HepG2 (cell line): ENCODE measurements around the gene CRYZL1. TPM values are rescaled to one million over a fixed set of nuclear protein-coding genes. Genes with fewer than 3 reads are reported as not detected.
A peak's percentile ranks its signal among the peaks of the same experiment; 100 is the strongest.

Experiments used
- ATF6 ChIP-seq: sonication (generic); formaldehyde crosslinking; conservative IDR thresholded peaks from 2 replicates; pipeline ENCODE4 v1.4.0; 2020; ENCODE audit warnings: missing genetic modification reagents
- BHLHE40 ChIP-seq: IDR thresholded peaks from 2 replicates; pipeline ENCODE4 v1.6.1; 2011; ENCODE audit warnings: low read length, improper control_type of control experiment
- CAMTA2 ChIP-seq: sonication (generic); formaldehyde crosslinking; IDR thresholded peaks from 2 replicates; pipeline ENCODE4 v1.4.0; 2020; ENCODE audit warnings: mild to moderate bottlenecking, missing genetic modification reagents, borderline replicate concordance
- CCDC6 ChIP-seq: sonication (generic); formaldehyde crosslinking; IDR thresholded peaks from 2 replicates; pipeline ENCODE4 v1.8.1; 2022; ENCODE audit warnings: mild to moderate bottlenecking, missing genetic modification reagents, moderate library complexity
- CERS6 ChIP-seq: sonication (generic); formaldehyde crosslinking; IDR thresholded peaks from 2 replicates; pipeline ENCODE4 v1.5.0; 2020; ENCODE audit warnings: missing genetic modification reagents
- DMTF1 ChIP-seq: sonication (generic); formaldehyde crosslinking; IDR thresholded peaks from 2 replicates; pipeline ENCODE4 v1.4.0; 2020; ENCODE audit warnings: mild to moderate bottlenecking, missing genetic modification reagents
- KAT2B ChIP-seq: fragments of 150-350 bp; IDR thresholded peaks from 2 replicates; pipeline ENCODE4 v1.6.1; 2014; ENCODE audit warnings: low read depth, low read length, borderline replicate concordance
- KAT7 ChIP-seq: IDR thresholded peaks from 2 replicates; pipeline ENCODE4 v1.6.1; 2018; ENCODE audit warnings: borderline replicate concordance, missing compliant biosample characterization
- KLF13 ChIP-seq: sonication (generic); formaldehyde crosslinking; IDR thresholded peaks from 2 replicates; pipeline ENCODE4 v1.4.0; 2020; ENCODE audit warnings: mild to moderate bottlenecking, missing genetic modification reagents
- MYNN ChIP-seq: sonication (generic); formaldehyde crosslinking; IDR thresholded peaks from 2 replicates; pipeline ENCODE4 v1.4.0; 2020; ENCODE audit warnings: mild to moderate bottlenecking, low read depth, missing genetic modification reagents
- POLR2AphosphoS2 ChIP-seq: IDR thresholded peaks from 2 replicates; pipeline ENCODE4 v1.6.1; 2011; ENCODE audit warnings: low read depth, low read length, improper control_type of control experiment
- RAD51 ChIP-seq: fragments of 450-650 bp; IDR thresholded peaks from 2 replicates; pipeline ENCODE4 v1.6.1; 2016; ENCODE audit warnings: borderline replicate concordance
- SMYD3 ChIP-seq: sonication (generic); formaldehyde crosslinking; IDR thresholded peaks from 2 replicates; pipeline ENCODE4 v1.8.1; 2023; ENCODE audit warnings: mild to moderate bottlenecking, missing genetic modification reagents
- SNRNP70 ChIP-seq: fragments of 200-400 bp; formaldehyde crosslinking; IDR thresholded peaks from 2 replicates; pipeline ENCODE4 v1.6.1; 2017; ENCODE audit warnings: mild to moderate bottlenecking, low read depth, low read length, moderate library complexity
- SOX6 ChIP-seq, 2 experiments: fragments of 450-650 bp in 1 of 2; sonication (generic) in 1 of 2; formaldehyde crosslinking in 1 of 2; IDR thresholded peaks; 2 replicates each; pipeline versions ENCODE4 v1.4.0 to v1.6.1; 2017 to 2020; ENCODE audit warnings: antibody characterized with exemption in 1 of 2, mild to moderate bottlenecking in 1 of 2, missing genetic modification reagents in 1 of 2
- SYNCRIP ChIP-seq: fragments of 200-400 bp; formaldehyde crosslinking; IDR thresholded peaks from 2 replicates; pipeline ENCODE4 v1.6.1; 2018; ENCODE audit warnings: mild to moderate bottlenecking, low read depth, low read length; ENCODE audit not compliant: insufficient read depth
- TBL1XR1 ChIP-seq: fragments of 150-350 bp; IDR thresholded peaks from 2 replicates; pipeline ENCODE4 v1.6.1; 2014; ENCODE audit warnings: borderline replicate concordance, low read length; ENCODE audit not compliant: partially characterized antibody
- TCF12 ChIP-seq, 2 experiments: fragments of 450-650 bp in 1 of 2; sonication (generic) in 1 of 2; formaldehyde crosslinking in 1 of 2; IDR thresholded peaks; 2 replicates each; pipeline versions ENCODE4 v1.6.1 to v1.8.0; 2017 to 2022; ENCODE audit warnings: antibody characterized with exemption in 1 of 2, mild to moderate bottlenecking in 1 of 2, missing genetic modification reagents in 1 of 2, moderate library complexity in 1 of 2
- TP53 ChIP-seq: sonication (generic); formaldehyde crosslinking; conservative IDR thresholded peaks from 2 replicates; pipeline ENCODE4 v1.4.0; 2020; ENCODE audit warnings: missing genetic modification reagents
- ZNF329 ChIP-seq: sonication (generic); formaldehyde crosslinking; IDR thresholded peaks from 2 replicates; pipeline ENCODE4 v1.9.0; 2021; ENCODE audit warnings: low read depth, mild to moderate bottlenecking, missing genetic modification reagents
- ZNF383 ChIP-seq: sonication (generic); formaldehyde crosslinking; IDR thresholded peaks from 2 replicates; pipeline ENCODE4 v1.4.0; 2020; ENCODE audit warnings: missing genetic modification reagents, mild to moderate bottlenecking, borderline replicate concordance
- ZNF614 ChIP-seq: IDR thresholded peaks from 2 replicates; pipeline ENCODE4 v1.6.1; 2018; ENCODE audit warnings: missing biosample characterization, missing genetic modification reagents, inconsistent platforms, borderline replicate concordance
- ZNF672 ChIP-seq: sonication (generic); formaldehyde crosslinking; IDR thresholded peaks from 2 replicates; pipeline ENCODE4 v1.8.1; 2022; ENCODE audit warnings: missing genetic modification reagents
- ZNF839 ChIP-seq: sonication (generic); formaldehyde crosslinking; IDR thresholded peaks from 2 replicates; pipeline ENCODE4 v1.4.0; 2020; ENCODE audit warnings: missing genetic modification reagents, mild to moderate bottlenecking, borderline replicate concordance
- polyA plus RNA-seq, 8 experiments: library from polyadenylated mRNA; depleted of rRNA in 3 of 8; stranded (reverse) in 7 of 8; unstranded in 1 of 8; fragments of >200 nt; fragmentation: Illumina TruSeq in 4 of 8; extraction: Trizol in 4 of 8; gene quantifications; 2 replicates each; pipeline versions ENCODE4 v1.2.1 to v1.2.3, GENCODE V29; 2011 to 2016; ENCODE audit warnings: low read depth in 4 of 8, missing spikeins in 1 of 8, mixed read lengths in 1 of 8; ENCODE audit not compliant: insufficient read depth in 1 of 8
- total RNA-seq, 5 experiments: library from RNA; depleted of rRNA; stranded (reverse); fragments of >200 nt; fragmentation: Illumina TruSeq; extraction: Trizol; gene quantifications; 2 replicates each; pipeline ENCODE4 v1.2.3, GENCODE V29; 2016; ENCODE audit warnings: low read depth in 1 of 5

The CRYZL1 gene
- total and polyA plus RNA-seq, 2 of the 13 experiments (the other 11 are each of a cell fraction or from before 2014, with no cell fraction given) = 20.3 to 27.7 TPM

GRCh38 chr21:33542640-33543504 is 98.7 kb downstream of the CRYZL1 start, which contains the start of gene SON (continued):
- TF ChIP-seq ZNF614 (peak; percentile 36; the same call in 1 of the 2 replicates), SYNCRIP (no peak), CERS6 (no peak), DMTF1 (no peak), POLR2AphosphoS2 (peak; percentile 63; the same call in 1 of the 2 replicates), SNRNP70 (no peak), KLF13 (CRISPR knock-in tag) (no peak), TCF12 (IDR thresholded peaks at IDR 0.05) (no peak), TCF12 (CRISPR knock-in tag; IDR thresholded peaks at IDR 0.05) (0 out of 2 replicates have a peak, but pooled peaks have one; percentile 31), KAT7 (no peak), TP53 (no peak), KAT2B (no peak), ZNF839 (no peak), BHLHE40 (no peak), ZNF672 (no peak), CAMTA2 (no peak), ZNF383 (CRISPR knock-in tag) (no peak), MYNN (CRISPR knock-in tag) (no peak), SOX6 (IDR thresholded peaks at IDR 0.05) (no peak), SOX6 (CRISPR knock-in tag; IDR thresholded peaks at IDR 0.05) (0 out of 2 replicates have a peak, but pooled peaks have one; percentile 8), RAD51 (no peak), SMYD3 (CRISPR knock-in tag) (no peak; the same call in 1 of the 2 replicates), CCDC6 (CRISPR knock-in tag) (peak; percentile 73; the same call in 1 of the 2 replicates), TBL1XR1 (peak; percentile 13), ATF6 (CRISPR knock-in tag) (no peak), ZNF329 (CRISPR knock-in tag) (no peak)
